ENCODE measurements around the gene ASAP3. TPM values are rescaled to one million over a fixed set of nuclear protein-coding genes. Genes with fewer than 3 reads are reported as not detected.

ASAP3 gene
- total and polyA plus RNA-seq, 2 of the 13 experiments (the other 11 are each of a cell fraction or from before 2014, with no cell fraction given), result 32.6 to 37.0 TPM

GRCh38 chr1:23423415-23424292 lies 60.3 kb downstream of the ASAP3 start:
- Histone ChIP-seq H3K9ac (ENCODE audit: insufficient read depth, low read depth, low read length) (peak overlapping the region; percentile 90), H3K27ac (ENCODE audit: extremely low read length, insufficient read depth, low read length) (peak overlapping the region; percentile 92), H3K4me2 (ENCODE audit: low read depth, low read length) (peak overlapping the region; percentile 78), H3K4me1 (ENCODE audit: insufficient read depth, low read length) (peaks cover 79% of the 10 kb centered on the region), H3K79me2 (ENCODE audit: insufficient read depth, low read length) (peaks cover 44% of the 10 kb centered on the region), H3K4me3 (replicated peaks in 1 of 3; ENCODE audit: insufficient read depth in 1 of 3, low read depth in 2 of 3, low read length in 3 of 3) (peak overlapping the region; percentile 62 to 88 (median 73)), H3K36me3 (replicated peaks in 1 of 2; ENCODE audit: control insufficient read depth in 1 of 2, insufficient read depth in 2 of 2, low read length in 2 of 2) (peaks cover 1 to 12% of the 10 kb centered on the region in 2 experiments; a peak in 4 of 5 replicates), H2AFZ (ENCODE audit: low read length) (no peak overlapping the region), H4K20me1 (ENCODE audit: insufficient read depth, low read length) (no peaks in the 10 kb centered on the region), H3K27me3 (ENCODE audit: control insufficient read depth in 1 of 2, insufficient read depth in 2 of 2, low read length in 2 of 2) (no peaks in the 10 kb centered on the region), H3K9me3 (ENCODE audit: low read length) (no peaks in the 10 kb centered on the region)
- intact Hi-C loops (cut with micrococcal nuclease; ENCODE audit: unreplicated experiment) (no loop called here), in situ Hi-C loops (cut with HindIII; ENCODE audit: extremely low pct_ligation_motif_present, low pct_unique_long_range_greater_than_20kb) (no loop called here)
- ATAC-seq, result peak; percentile 89
- no TSS peak for BruUV-seq (replicated peaks)
- FAIRE-seq, result peak; percentile 83
- ChIA-PET CTCF (ENCODE audit: low intra/inter-chr PET ratio, low total read pairs) (no interaction called here), POLR2A (interaction anchor here (0.9 to 3.7 kb wide), 16 partner anchors 12 to 138 kb away, joined by 3 to 22 read pairs (median 4); partner anchors contain the start of genes ASAP3 and HNRNPR)
- DNase-seq (ENCODE audit: low spot score), result peak; percentile 85
- WGBS (ENCODE audit: low lambda C conversion rate), result 2% methylated on average over 21 of the region's 46 CpGs
- TF ChIP-seq ZNF44 (CRISPR knock-in tag; IDR thresholded peaks at IDR 0.05) (peak; percentile 77; the same call in 1 of the 2 replicates), ZNF143 (CRISPR knock-in tag; IDR thresholded peaks at IDR 0.05) (0 out of 2 replicates have a peak, but pooled peaks have one; percentile 9), SIN3A (IDR thresholded peaks at IDR 0.05; ENCODE audit: borderline replicate concordance, low read depth, low read length) (peak; percentile 38; the same call in 1 of the 2 replicates), ZNF205 (CRISPR knock-in tag; IDR thresholded peaks at IDR 0.05) (0 out of 2 replicates have a peak, but pooled peaks have one; percentile 57), REXO4 (CRISPR knock-in tag; IDR thresholded peaks at IDR 0.05; ENCODE audit: borderline replicate concordance) (0 out of 2 replicates have a peak, but pooled peaks have one; percentile 15), ZNF235 (CRISPR knock-in tag; IDR thresholded peaks at IDR 0.05; ENCODE audit: borderline replicate concordance) (peak; percentile 87; the same call in 1 of the 2 replicates), SAP130 (CRISPR knock-in tag; IDR thresholded peaks at IDR 0.05; ENCODE audit: low read depth) (peak; percentile 65), ZNF891 (CRISPR knock-in tag; IDR thresholded peaks at IDR 0.05) (peak; percentile 48; the same call in 1 of the 2 replicates), ZNF766 (CRISPR knock-in tag; IDR thresholded peaks at IDR 0.05; ENCODE audit: borderline replicate concordance) (no peak), ZNF75D (CRISPR knock-in tag; IDR thresholded peaks at IDR 0.05; ENCODE audit: borderline replicate concordance) (no peak), RFXAP (CRISPR knock-in tag; IDR thresholded peaks at IDR 0.05; ENCODE audit: borderline replicate concordance) (peak; percentile 61; the same call in 1 of the 2 replicates), ZNF33B (CRISPR knock-in tag; IDR thresholded peaks at IDR 0.05) (peak; percentile 74; the same call in 1 of the 2 replicates), ZNF367 (CRISPR knock-in tag; IDR thresholded peaks at IDR 0.05; ENCODE audit: borderline replicate concordance) (no peak), ZFP41 (CRISPR knock-in tag; IDR thresholded peaks at IDR 0.05; ENCODE audit: borderline replicate concordance) (0 out of 2 replicates have a peak, but pooled peaks have one; percentile 60), IKZF4 (CRISPR knock-in tag; IDR thresholded peaks at IDR 0.05; ENCODE audit: borderline replicate concordance, low read depth, not compliant biosample characterization) (peak; percentile 65), MAFK (conservative IDR thresholded peaks at IDR 0.05 in 1 of 2, IDR thresholded peaks at IDR 0.05 in 1 of 2; ENCODE audit: low read length in 2 of 2) (no peak), ZNF225 (CRISPR knock-in tag; IDR thresholded peaks at IDR 0.05) (peak; percentile 71; the same call in 1 of the 2 replicates), SMARCE1 (IDR thresholded peaks at IDR 0.05; ENCODE audit: borderline replicate concordance) (no peak), GLI4 (CRISPR knock-in tag; IDR thresholded peaks at IDR 0.05; ENCODE audit: borderline replicate concordance) (peak; percentile 91; the same call in 1 of the 2 replicates), HMGXB3 (CRISPR knock-in tag; IDR thresholded peaks at IDR 0.05; ENCODE audit: borderline replicate concordance) (peak; percentile 28; the same call in 1 of the 2 replicates)

Measured in HepG2 (cell line).